ENCODE results near the gene GGTLC2.

Gene GGTLC2

DNA sequence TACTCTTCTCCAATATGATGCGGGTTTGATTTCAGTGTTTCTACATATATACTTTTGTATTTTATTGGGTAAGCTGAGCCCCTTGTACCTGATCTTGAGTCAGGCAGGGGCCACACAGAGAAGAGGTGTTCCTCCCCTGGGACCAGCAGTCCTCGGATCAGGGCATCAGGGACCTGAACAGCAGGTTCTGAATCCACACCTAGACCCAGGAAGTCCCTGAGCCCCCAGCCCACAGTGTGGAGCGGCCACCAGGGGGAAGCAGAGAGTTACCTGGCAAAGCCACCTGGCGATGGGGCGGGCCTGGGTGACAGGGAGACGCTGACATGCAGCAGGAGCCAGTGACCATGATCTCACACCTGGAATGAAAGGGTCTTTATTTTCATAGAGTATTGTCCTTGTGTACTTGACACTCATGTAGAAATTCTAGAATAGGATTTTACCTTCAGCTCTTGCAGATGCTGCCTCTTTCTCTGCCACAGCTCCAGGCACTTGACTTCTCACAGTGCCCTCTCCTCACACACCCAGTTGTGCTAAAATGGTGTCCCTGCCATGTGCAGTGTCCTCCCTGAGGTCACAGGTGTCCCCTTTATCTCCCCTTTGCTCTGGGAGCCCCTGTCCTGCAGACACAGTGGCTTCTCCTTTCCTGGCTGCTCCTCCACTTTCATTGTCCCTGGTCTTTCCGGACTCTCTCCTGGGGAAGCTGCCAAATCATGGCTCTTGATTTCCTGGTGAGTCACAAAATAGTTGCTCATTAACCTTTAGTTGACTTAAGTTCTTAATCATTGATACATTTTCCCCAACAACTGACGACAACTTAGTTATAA is 48.5 kb downstream of the GGTLC2 start:
- TF ChIP-seq, protein P1, sequence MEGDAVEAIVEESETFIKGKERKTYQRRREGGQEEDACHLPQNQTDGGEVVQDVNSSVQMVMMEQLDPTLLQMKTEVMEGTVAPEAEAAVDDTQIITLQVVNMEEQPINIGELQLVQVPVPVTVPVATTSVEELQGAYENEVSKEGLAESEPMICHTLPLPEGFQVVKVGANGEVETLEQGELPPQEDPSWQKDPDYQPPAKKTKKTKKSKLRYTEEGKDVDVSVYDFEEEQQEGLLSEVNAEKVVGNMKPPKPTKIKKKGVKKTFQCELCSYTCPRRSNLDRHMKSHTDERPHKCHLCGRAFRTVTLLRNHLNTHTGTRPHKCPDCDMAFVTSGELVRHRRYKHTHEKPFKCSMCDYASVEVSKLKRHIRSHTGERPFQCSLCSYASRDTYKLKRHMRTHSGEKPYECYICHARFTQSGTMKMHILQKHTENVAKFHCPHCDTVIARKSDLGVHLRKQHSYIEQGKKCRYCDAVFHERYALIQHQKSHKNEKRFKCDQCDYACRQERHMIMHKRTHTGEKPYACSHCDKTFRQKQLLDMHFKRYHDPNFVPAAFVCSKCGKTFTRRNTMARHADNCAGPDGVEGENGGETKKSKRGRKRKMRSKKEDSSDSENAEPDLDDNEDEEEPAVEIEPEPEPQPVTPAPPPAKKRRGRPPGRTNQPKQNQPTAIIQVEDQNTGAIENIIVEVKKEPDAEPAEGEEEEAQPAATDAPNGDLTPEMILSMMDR (IDR thresholded peaks at IDR 0.05) = no peak
- peaks cover 18 to 24% of the 10 kb centered on the region in 2 experiments for H3K4me1 ChIP-seq (ENCODE audit: control insufficient read depth in 1 of 2, insufficient read depth in 1 of 2, low read depth in 1 of 2, low read length in 1 of 2)
- no peak overlapping the region for H3K4me3 ChIP-seq (ENCODE audit: low read depth in 1 of 2, low read length in 1 of 2)
- H3K27ac ChIP-seq = no peak overlapping the region
- no peaks in the 10 kb centered on the region for H3K9me3 ChIP-seq
- H3K27me3 ChIP-seq = no peaks in the 10 kb centered on the region
- H3K36me3 ChIP-seq = no peaks in the 10 kb centered on the region

GRCh38 chr22:22693531-22693884 is 49.1 kb downstream of the GGTLC2 start:
- H3K27ac ChIP-seq = no peak overlapping the region
- H3K4me3 ChIP-seq (ENCODE audit: low read depth in 1 of 2, low read length in 1 of 2) = no peak overlapping the region
- no peaks in the 10 kb centered on the region for H3K36me3 ChIP-seq
- TF ChIP-seq, protein P1 (IDR thresholded peaks at IDR 0.05) = no peak
- peaks cover 18 to 24% of the 10 kb centered on the region in 2 experiments for H3K4me1 ChIP-seq (ENCODE audit: control insufficient read depth in 1 of 2, insufficient read depth in 1 of 2, low read depth in 1 of 2, low read length in 1 of 2)
- H3K9me3 ChIP-seq = no peaks in the 10 kb centered on the region
- no peaks in the 10 kb centered on the region for H3K27me3 ChIP-seq

DNA sequence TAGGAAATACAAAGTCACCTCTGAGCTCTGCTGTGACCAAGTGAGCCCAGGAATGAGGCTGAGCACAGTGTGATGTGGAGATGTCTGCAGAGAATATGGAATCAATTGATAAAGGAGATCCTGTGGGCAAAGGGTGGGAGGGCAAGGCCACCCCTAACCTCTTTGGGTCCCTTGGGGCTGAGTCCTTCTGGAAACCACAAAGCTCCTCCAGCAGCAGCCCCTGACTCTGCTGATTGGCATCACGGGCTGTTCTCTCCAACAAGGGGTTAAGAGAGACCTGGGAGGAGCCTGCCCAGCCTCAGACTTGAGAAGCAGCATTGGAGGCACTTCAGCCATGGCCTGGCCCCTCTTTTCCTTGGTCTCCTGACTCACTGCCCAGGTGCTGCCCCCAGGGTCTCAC is 49.7 kb downstream of the GGTLC2 start:
- Histone ChIP-seq H3K27me3 (no peaks in the 10 kb centered on the region), H3K36me3 (no peaks in the 10 kb centered on the region), H3K27ac (no peak overlapping the region), H3K9me3 (no peaks in the 10 kb centered on the region), H3K4me1 (ENCODE audit: control insufficient read depth in 1 of 2, insufficient read depth in 1 of 2, low read depth in 1 of 2, low read length in 1 of 2) (peaks cover 18 to 24% of the 10 kb centered on the region in 2 experiments), H3K4me3 (ENCODE audit: low read depth in 1 of 2, low read length in 1 of 2) (no peak overlapping the region)
- TF ChIP-seq, protein P1 (IDR thresholded peaks at IDR 0.05) = no peak

DNA sequence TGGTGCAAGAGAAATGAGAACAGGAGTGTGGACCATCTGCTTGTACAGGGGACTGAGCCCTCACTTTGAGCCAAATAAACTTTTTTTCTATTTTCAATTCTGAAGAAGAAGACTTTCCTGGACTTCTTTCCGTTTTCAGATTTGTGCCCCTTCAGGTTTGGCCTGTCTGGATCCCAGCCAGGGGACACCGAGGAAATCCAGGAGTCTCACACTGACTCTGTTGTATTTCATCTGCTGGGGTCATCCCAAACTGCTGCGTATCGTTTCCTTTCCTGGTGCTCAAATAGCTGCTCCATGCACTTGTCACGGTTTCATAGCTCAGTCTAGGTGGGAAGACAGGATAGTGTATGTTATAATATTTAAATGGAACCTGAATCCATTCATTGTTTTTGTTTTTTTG is 51.7 kb downstream of the GGTLC2 start:
- Histone ChIP-seq H3K4me1 (ENCODE audit: control insufficient read depth in 1 of 2, insufficient read depth in 1 of 2, low read depth in 1 of 2, low read length in 1 of 2) (peaks cover 15 to 20% of the 10 kb centered on the region in 2 experiments), H3K36me3 (no peaks in the 10 kb centered on the region), H3K4me3 (ENCODE audit: low read depth in 1 of 2, low read length in 1 of 2) (no peak overlapping the region), H3K9me3 (no peaks in the 10 kb centered on the region), H3K27me3 (no peaks in the 10 kb centered on the region), H3K27ac (no peak overlapping the region)
- TF ChIP-seq, protein P1 (IDR thresholded peaks at IDR 0.05) = no peak

Data from neutrophil (primary cell).